ENCODE data around the gene HOXA10.
A peak's percentile ranks its signal among the peaks of the same experiment; 100 is the strongest.

The HOXA10 gene

GRCh38 chr7:27175626-27176523, 1.8 kb upstream of the HOXA10 start:
- CTCF ChIA-PET = interaction anchor here (1.4 to 2.2 kb wide), 2 partner anchors 14 to 20 kb away, joined by 3 to 8 read pairs; no protein-coding TSS in a partner anchor
- H3K9me3 Mint-ChIP-seq = no peaks in the 10 kb centered on the region
- peaks cover 8% of the 10 kb centered on the region for H3K36me3 Mint-ChIP-seq
- H3K27me3 Mint-ChIP-seq = peaks cover 98% of the 10 kb centered on the region
- no peak overlapping the region for H3K27ac Mint-ChIP-seq
- H3K4me3 Mint-ChIP-seq = no peak overlapping the region
- DNase-seq = peak; percentile 10
- peaks cover 12% of the 10 kb centered on the region for H3K4me1 Mint-ChIP-seq

GRCh38 chr7:27174874-27175625, 930 bp upstream of the HOXA10 start:
- Mint-ChIP-seq H3K4me1 (peaks cover 10% of the 10 kb centered on the region), H3K9me3 (no peaks in the 10 kb centered on the region), H3K4me3 (no peak overlapping the region), H3K27ac (peak overlapping the region; percentile 83), H3K27me3 (peaks cover 97% of the 10 kb centered on the region), H3K36me3 (peaks cover 8% of the 10 kb centered on the region)
- CTCF ChIA-PET = no interaction called here
- DNase-seq = peak; percentile 8

- peaks cover 98% of the 10 kb centered on the region for H3K27me3 Mint-ChIP-seq
- no peaks in the 10 kb centered on the region for H3K9me3 Mint-ChIP-seq
- H3K27ac Mint-ChIP-seq = no peak overlapping the region
- H3K4me1 Mint-ChIP-seq = peaks cover 10% of the 10 kb centered on the region
- CTCF ChIA-PET = no interaction called here
- H3K4me3 Mint-ChIP-seq = no peak overlapping the region
- DNase-seq = peak; percentile 21
- peaks cover 8% of the 10 kb centered on the region for H3K36me3 Mint-ChIP-seq
Observed at GRCh38 chr7:27173511-27173955, 587 bp downstream of the HOXA10 start.

GRCh38 chr7:27172823-27173510, 1.2 kb downstream of the HOXA10 start:
- peak; percentile 20 for DNase-seq
- H3K4me3 Mint-ChIP-seq = no peak overlapping the region
- no peaks in the 10 kb centered on the region for H3K9me3 Mint-ChIP-seq
- peaks cover 8% of the 10 kb centered on the region for H3K36me3 Mint-ChIP-seq
- H3K27ac Mint-ChIP-seq = peak overlapping the region; percentile 68
- peaks cover 10% of the 10 kb centered on the region for H3K4me1 Mint-ChIP-seq
- peaks cover 98% of the 10 kb centered on the region for H3K27me3 Mint-ChIP-seq
- CTCF ChIA-PET = interaction anchor here (2.3 kb wide), 1 partner anchor 23 kb away, joined by 6 read pairs; no protein-coding TSS in a partner anchor

GRCh38 chr7:27172315-27172774, 1.8 kb downstream of the HOXA10 start:
- CTCF ChIA-PET = interaction anchor here (2.3 kb wide), 1 partner anchor 24 kb away, joined by 6 read pairs; no protein-coding TSS in a partner anchor
- H3K4me3 Mint-ChIP-seq = peak overlapping the region; percentile 27

GRCh38 chr7:27171637-27172314, 2.3 kb downstream of the HOXA10 start:
- peak; percentile 19 for DNase-seq
- CTCF ChIA-PET = interaction anchor here (2.3 kb wide), 1 partner anchor 24 kb away, joined by 6 read pairs; no protein-coding TSS in a partner anchor
- H3K27ac Mint-ChIP-seq = peak overlapping the region; percentile 68
- H3K4me1 Mint-ChIP-seq = peaks cover 14% of the 10 kb centered on the region
- H3K9me3 Mint-ChIP-seq = no peaks in the 10 kb centered on the region
- H3K4me3 Mint-ChIP-seq = peak overlapping the region; percentile 27
- H3K27me3 Mint-ChIP-seq = peaks cover 98% of the 10 kb centered on the region
- peaks cover 8% of the 10 kb centered on the region for H3K36me3 Mint-ChIP-seq

More at GRCh38 chr7:27172315-27172774, 1.8 kb downstream of the HOXA10 start:
- DNase-seq = peak; percentile 17
- Mint-ChIP-seq H3K9me3 (no peaks in the 10 kb centered on the region), H3K36me3 (peaks cover 8% of the 10 kb centered on the region), H3K4me1 (peaks cover 10% of the 10 kb centered on the region), H3K27me3 (peaks cover 98% of the 10 kb centered on the region), H3K27ac (peak overlapping the region; percentile 68)

- peaks cover 8% of the 10 kb centered on the region for H3K36me3 Mint-ChIP-seq
- no peaks in the 10 kb centered on the region for H3K9me3 Mint-ChIP-seq
- DNase-seq = no peak
- CTCF ChIA-PET = interaction anchor here (2.3 kb wide), 1 partner anchor 25 kb away, joined by 6 read pairs; no protein-coding TSS in a partner anchor
- no peak overlapping the region for H3K4me3 Mint-ChIP-seq
- peak overlapping the region; percentile 67 for H3K27ac Mint-ChIP-seq
- peaks cover 14% of the 10 kb centered on the region for H3K4me1 Mint-ChIP-seq
- peaks cover 98% of the 10 kb centered on the region for H3K27me3 Mint-ChIP-seq
Observed at GRCh38 chr7:27171325-27171636, 2.8 kb downstream of the HOXA10 start.

GRCh38 chr7:27170426-27171324, 3.4 kb downstream of the HOXA10 start:
- Mint-ChIP-seq H3K27ac (peak overlapping the region; percentile 79), H3K4me3 (no peak overlapping the region)
- CTCF ChIA-PET = interaction anchor here (0.6 to 2.3 kb wide), 2 partner anchors 25 to 768 kb away, joined by 4 to 6 read pairs; no protein-coding TSS in a partner anchor

GRCh38 chr7:27169658-27170425, 4.3 kb downstream of the HOXA10 start:
- Mint-ChIP-seq H3K27ac (peak overlapping the region; percentile 83), H3K36me3 (peaks cover 7% of the 10 kb centered on the region), H3K9me3 (no peaks in the 10 kb centered on the region), H3K4me1 (peaks cover 14% of the 10 kb centered on the region), H3K4me3 (no peak overlapping the region), H3K27me3 (peaks cover 98% of the 10 kb centered on the region)
- DNase-seq = no peak
- CTCF ChIA-PET = no interaction called here

More at GRCh38 chr7:27170426-27171324, 3.4 kb downstream of the HOXA10 start:
- Mint-ChIP-seq H3K9me3 (no peaks in the 10 kb centered on the region), H3K27me3 (peaks cover 98% of the 10 kb centered on the region), H3K4me1 (peaks cover 14% of the 10 kb centered on the region), H3K36me3 (peaks cover 8% of the 10 kb centered on the region)
- DNase-seq = no peak

GRCh38 chr7:27168265-27168947, 5.7 kb downstream of the HOXA10 start:
- peaks cover 6% of the 10 kb centered on the region for H3K36me3 Mint-ChIP-seq
- peaks cover 12% of the 10 kb centered on the region for H3K4me1 Mint-ChIP-seq
- peak overlapping the region; percentile 15 for H3K4me3 Mint-ChIP-seq
- H3K27me3 Mint-ChIP-seq = peaks cover 99% of the 10 kb centered on the region
- peak overlapping the region; percentile 33 for H3K27ac Mint-ChIP-seq
- CTCF ChIA-PET = interaction anchor here (1.4 to 1.6 kb wide), 3 partner anchors 11 to 74 kb away, joined by 3 to 8 read pairs (median 4); partner anchors contain the start of genes EVX1 and HOXA6
- no peaks in the 10 kb centered on the region for H3K9me3 Mint-ChIP-seq
- DNase-seq = no peak

- Mint-ChIP-seq H3K4me1 (peaks cover 12% of the 10 kb centered on the region), H3K9me3 (no peaks in the 10 kb centered on the region), H3K4me3 (peak overlapping the region; percentile 28), H3K27me3 (peaks cover 99% of the 10 kb centered on the region), H3K27ac (peak overlapping the region; percentile 24), H3K36me3 (peaks cover 5% of the 10 kb centered on the region)
- CTCF ChIA-PET = interaction anchor here (1.4 to 1.6 kb wide), 3 partner anchors 12 to 74 kb away, joined by 3 to 8 read pairs (median 4); partner anchors contain the start of genes EVX1 and HOXA6
- DNase-seq = no peak
Observed at GRCh38 chr7:27167916-27168264, 6.2 kb downstream of the HOXA10 start.

Measured in activated naive CD4-positive, alpha-beta T cell treated with anti-CD3 and anti-CD28 coated beads, Interleukin-2, amount 10 ng/mL, durations not matched to agents 7 days and 5 days (primary cell).